ENCODE measurements around the gene LSM8.
"Not testable (repeated sequence)": the region's sequence is repeated elsewhere in the genome, so short reads cannot be mapped to it uniquely, and the experiment has no call there.

The LSM8 gene

DNA sequence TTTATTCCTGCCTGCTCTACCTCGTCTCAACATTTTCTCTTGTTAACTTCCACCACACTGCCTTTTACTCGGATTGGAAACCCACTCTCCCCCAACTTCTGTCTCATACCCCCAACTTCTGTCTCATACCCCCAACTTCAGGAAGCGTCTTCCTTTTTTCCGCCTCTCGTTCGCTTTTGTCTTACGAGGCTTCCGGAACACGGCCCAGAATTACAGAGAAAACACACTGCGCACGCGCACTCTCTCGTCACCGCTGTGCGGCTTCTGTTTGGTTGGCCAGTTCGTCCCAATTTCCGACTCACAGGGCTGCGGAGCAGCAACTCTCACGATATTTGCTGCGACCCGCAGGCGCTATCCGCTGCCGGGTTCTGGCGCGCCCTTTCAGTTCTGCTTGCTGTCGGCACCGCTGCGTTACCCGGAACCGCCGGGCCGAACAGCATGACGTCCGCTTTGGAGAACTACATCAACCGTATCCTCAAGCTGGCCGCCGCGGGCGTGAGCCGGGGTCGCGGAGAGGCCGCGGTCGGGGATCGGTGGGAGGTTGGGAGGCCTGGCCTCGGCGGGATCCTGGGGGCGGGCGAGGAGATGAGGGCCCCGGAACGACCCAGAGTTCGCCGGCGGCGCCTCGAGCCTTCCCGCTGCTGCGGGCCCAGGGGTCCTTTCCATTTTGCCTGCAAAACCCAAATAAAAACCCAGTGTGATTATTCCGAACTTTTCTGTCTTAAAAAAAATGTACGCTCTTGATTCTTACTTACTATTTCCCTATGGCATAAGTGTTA is at the start of gene LSM8:
TSS of gene LSM8 (plus strand) at position 379 of the 779 bp plus-strand sequence. CDS start at position 439, 60 bp downstream.
- peak; percentile 99 for DNase-seq

DNA sequence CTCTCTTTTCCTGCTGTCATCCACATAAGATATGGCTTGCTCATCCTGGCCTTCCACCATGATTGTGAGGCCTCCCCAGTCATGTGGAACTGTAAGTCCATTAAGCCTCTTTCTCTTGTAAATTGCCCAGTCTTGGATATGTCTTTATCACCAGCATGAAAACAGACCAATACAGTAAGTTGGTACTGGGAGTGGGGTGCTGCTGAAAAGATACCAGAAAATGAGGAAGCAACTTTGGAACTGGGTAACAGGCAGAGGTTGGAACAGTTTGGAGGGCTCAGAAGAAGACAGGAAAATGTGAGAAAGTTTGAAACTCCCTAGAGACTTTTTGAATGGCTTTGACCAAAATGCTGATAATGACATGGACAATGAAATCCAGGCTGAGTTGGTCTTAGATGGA is 49.5 kb upstream of the LSM8 start:
- not testable (repeated sequence) for DNase-seq

GRCh38 chr7:118140468-118140867 is 43.5 kb upstream of the LSM8 start:
- no peak for DNase-seq

DNA sequence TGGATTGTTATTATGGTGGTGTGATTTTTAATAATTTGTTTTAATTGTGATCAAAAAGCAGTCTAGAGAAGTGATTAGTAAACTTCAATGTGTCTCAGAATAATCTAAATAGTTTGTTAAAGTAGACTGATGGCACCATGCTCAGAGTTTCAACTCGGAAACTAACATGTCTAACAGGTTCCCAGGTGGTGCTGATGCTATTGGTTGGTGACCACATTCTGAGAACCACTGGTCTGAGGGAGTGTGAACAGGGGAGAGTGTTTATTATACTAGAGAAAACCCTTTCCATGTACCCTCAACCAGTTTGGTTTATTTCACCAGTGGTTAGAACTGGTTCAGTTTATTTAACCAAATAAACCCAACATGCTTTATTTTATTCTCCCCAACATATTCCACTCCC is 42.0 kb upstream of the LSM8 start:
- DNase-seq = no peak

- no peak for DNase-seq
Measured at GRCh38 chr7:118148930-118149329, 35.0 kb upstream of the LSM8 start.

DNA sequence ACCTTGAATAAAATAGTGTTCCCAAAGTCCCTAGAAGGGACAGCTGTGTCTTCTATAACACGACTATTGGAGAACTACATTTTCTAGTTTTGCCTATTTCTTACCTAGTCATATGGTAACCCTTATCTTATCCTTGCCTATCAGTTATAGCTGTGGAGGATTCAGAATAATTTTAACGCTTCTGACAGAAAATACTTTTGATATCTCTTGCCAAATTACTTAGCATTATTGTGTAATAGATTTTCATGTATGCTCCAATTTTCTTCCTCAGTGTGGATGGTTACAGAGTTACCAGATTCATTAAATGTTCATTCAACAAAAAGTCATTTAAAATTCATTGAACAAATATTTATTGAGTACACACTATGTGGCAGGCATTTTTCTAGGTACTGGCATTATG is 34.6 kb upstream of the LSM8 start:
- DNase-seq = no peak

DNA sequence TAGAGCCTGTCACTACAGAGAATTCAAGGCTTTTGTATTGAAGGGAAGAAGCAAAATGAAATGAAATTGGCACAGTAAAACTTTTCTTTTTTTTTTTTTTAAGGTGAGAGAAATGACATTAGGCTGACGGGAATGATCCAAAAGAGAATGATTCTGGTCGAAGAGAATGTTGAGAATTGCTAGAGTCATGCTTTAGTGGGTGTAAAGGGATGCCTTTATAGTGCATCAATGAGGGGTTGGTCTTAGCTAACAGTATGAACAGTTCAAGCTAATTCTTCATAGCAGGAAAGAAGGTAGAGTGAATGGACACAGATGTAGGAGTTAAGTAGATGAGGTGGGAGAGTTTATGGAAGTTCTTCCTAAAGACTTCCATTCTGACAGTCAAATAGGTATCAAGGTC is 32.3 kb upstream of the LSM8 start:
- DNase-seq = no peak

- DNase-seq = no peak
Measured at GRCh38 chr7:118152149-118152548, 31.8 kb upstream of the LSM8 start.

DNA sequence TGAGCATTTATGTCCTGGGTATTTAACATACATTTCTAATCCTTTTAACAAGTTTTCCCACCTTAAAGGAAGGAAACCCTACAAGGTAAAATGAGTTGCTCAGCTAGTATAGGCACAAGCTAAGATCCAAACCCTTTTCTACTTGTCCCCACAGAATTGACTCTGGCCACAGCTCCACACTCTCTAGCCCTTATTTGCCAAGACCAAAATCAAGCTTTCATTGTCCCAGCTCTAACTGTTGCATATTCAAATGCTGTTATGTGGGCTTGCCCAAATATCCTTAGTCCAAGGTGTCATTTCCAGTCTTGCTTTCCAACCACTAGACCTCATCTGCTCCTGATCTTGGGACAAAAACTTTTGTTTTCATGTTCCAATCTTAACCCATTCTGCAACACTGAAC is 31.3 kb upstream of the LSM8 start:
- no peak for DNase-seq

GRCh38 chr7:118153551-118154177 is 30.3 kb upstream of the LSM8 start:
- peak; percentile 25 for DNase-seq

DNA sequence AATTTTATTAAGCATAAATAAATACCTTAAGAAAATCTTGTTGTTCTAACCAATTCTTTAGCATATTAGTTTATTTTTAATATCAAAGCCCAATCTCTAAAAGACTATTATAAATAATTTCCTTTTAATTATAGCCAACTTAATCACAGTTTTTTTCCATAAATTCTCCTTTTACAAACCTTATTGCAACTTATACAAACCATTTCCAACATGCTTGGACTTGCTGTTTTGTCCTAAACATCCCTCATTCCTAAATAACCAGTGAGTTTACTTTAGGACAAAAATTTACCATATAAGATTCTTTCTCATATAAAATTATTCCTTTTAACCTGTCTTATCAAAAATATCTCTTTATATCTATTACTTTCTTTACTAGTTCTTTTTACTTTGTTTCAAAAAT is 25.2 kb upstream of the LSM8 start:
- no peak for DNase-seq

DNA sequence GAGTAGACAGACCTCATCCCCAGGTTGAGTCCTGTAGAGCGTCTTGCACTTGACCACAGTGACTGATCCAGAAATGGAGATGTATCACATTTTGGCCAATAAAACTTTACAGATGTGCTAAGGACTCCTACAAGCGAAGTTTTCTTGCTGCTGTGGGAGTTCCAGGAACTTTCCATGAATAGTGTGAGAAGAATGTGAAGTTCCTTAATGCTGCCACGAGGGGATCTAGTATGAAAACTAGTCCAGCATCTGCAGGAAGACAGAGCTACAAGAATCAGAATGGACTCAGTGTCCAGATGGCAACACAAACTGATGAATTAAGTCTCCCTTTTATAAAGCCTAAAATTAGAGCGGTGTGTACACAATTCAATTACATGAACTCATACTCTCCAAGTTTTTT is 14.8 kb upstream of the LSM8 start:
- no peak for DNase-seq

DNA sequence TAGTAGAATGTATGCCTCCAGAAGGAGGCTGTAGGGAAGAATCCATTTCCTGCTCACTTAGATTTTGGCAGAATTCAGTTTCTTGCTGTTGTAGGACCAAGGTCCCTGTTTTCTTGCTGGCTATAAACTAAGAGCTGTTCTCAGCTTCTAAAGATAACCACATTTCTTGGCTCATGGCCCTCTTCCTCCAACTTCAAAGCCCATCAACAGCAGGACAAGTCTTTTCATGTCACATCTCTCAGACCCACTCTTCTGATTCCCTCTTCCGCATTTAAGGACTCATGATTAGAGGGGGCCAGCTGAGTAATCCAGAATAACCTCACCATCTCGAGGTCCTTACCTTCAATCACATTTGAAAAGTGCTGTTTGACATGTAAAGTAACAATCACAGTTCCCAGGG is 8.2 kb upstream of the LSM8 start:
- no peak for DNase-seq

DNA sequence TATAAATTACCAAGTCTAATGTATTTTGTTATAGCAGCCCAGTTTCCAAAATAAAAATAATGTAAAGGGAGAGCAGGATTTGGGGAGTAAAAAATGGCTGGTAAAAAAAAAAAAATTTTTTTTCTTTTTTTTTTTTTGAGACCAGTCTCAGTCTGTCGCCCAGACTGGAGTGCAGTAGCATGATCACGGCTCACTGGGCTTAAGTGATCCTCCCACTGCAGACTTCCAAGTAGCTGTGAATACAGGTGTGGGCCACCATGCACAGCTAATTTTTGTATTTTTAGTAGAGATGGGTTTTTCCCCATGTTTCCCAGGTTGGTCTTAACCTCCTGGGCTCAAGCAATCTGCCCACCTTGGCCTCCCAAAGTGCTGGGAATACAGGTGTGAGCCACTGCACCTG is 4.8 kb upstream of the LSM8 start:
- no peak for DNase-seq

DNA sequence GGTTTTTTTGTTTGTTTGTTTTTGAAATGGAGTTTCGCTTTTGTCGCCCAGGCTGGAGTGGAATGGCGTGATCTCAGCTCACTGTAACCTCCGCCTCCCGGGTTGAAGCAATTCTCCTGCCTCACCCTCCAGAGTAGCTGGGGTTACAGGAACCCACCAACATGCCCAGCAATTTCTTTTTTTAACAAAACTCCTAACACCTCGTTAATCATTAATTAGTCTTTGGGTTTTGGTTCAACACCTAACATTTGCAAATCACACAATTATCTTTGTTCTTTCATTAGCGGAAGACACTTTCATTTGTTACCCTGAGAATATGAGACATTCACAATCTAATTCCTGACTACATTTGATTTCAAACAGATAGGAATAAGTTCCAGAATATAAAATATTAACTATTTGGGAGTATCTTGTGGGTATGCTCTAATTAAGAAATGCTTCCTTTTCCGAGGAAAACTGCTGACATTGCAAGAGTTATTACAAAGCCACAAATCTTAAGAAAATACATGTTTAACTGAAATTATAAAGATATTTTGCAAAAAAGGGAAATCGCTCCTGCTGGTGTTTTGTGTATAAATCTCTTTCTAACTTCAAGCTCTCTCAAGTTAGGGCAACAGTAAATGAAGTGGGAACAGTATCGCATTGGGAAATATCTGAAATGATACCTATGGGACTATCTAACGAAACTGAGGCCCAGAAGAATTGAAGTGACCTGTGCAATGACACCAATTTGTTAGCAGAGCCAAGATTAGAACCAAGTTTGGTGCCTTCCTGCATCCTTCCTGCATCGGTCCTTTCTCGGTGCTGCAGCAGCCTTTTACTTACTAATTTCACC is 1.2 kb upstream of the LSM8 start:
- DNase-seq = no peak

DNA sequence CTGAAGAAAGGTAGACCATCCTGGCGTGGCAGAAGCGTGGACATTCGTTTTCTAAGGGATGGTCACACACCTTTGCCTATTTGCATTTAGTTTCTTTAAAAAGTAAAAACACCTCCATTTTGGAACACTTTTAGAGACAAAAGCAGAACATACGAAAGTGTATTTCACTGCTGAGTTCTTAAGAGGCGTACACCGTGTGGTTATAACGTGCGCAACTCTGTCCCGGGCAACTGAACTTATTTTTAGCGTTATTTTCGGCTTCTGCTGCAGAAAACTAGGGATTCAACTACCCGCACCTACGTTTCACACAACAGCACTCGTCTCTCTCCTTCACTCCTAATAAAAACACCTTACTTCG is 557 bp upstream of the LSM8 start:
- peak; percentile 40 for DNase-seq

GRCh38 chr7:118184565-118184940 is 589 bp downstream of the LSM8 start:
- DNase-seq = no peak

DNA sequence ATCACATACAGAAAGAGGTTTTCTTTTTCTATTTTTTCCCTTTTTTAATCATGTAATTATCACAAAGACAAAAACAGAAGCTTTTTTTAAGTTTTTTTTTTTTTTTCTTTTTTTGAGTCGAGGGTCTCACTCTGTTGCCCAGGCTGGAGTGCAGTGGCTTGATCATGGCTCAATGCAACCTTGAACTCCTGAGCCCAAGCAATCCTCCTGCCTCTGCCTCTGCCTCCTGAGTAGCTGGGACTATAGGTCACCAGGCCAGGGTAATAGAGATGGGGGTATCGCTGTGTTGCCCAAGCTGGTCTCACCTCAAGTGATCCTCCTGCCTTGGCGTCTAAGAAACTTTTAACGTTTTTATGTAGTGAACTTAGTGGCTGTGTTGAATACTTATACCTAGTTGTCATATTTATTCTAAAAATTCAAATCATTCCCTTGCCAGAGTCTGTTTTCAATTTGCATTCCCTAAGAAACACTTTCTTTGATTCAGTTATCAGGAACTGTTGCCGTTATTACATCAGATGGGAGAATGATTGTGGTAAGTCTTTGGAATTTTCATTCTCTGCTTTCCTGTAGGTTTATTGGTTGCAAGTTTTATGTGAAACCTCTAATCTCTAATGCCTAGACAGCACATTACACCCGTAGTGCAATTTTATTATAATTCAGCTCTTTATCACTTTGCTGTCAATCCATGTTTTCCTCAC is 1.3 kb downstream of the LSM8 start:
- DNase-seq = no peak

GRCh38 chr7:118186501-118186900 is 2.5 kb downstream of the LSM8 start:
- peak; percentile 16 for DNase-seq

GRCh38 chr7:118194571-118194970 is 10.6 kb downstream of the LSM8 start:
- DNase-seq = no peak

DNA sequence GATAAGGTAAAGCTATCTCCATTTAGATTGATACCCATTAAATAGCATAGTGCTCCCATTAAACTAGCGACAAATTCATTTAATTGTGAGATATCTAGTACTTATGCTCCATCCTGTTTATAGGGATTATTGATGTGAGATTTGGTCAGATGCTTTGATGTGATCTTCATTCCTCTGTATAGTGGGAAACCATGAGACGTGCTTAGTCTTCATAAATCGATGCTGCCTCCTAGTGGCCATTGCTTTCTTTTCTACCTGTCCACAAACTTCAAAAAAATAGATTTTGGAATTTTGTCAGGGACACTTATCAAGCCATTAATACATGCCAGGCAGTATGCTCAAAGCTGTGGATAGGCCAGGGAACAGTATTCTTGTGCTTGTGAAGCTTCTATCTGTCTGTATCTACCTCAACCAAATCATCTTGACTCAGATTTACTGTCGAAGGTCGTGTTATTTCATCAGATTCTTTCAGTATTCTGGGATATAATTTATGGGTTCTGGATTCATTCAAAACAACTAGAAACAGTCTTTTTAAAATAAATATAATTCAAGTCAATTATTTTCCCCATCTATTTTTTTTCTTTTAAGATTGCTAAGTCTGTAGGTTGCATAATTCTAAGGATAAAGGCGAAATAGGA is 12.0 kb downstream of the LSM8 start:
- peak; percentile 40 for DNase-seq

GRCh38 chr7:118202061-118202460 is 18.1 kb downstream of the LSM8 start:
- no peak for DNase-seq
